Kidney (tissue), 14 donors: ENCODE results near the gene POU2F2. TPM values are rescaled to one million over a fixed set of nuclear protein-coding genes. Genes with fewer than 3 reads are reported as not detected.

Source experiments
- DNase-seq, 5 donors: peaks; one replicate each; pipeline ENCODE4 v3.0.0-alpha.2; 2013 to 2020
- FAIRE-seq: peaks from 2 replicates; lab custom pipeline; 2012; peaks lifted over from hg19 to GRCh38; lab: Jason Lieb, UNC
- H3K27ac ChIP-seq, 2 donors: one replicate each; pipeline ENCODE4 v1.7.0; 2013; ENCODE audit warnings: low read depth in 2 of 2, low read length in 2 of 2, inconsistent platforms in 1 of 2
- H3K27me3 ChIP-seq: one replicate; pipeline ENCODE4 v1.7.1; 2013; ENCODE audit warnings: low read length, inconsistent platforms; ENCODE audit not compliant: control insufficient read depth, insufficient read depth
- H3K36me3 ChIP-seq, 3 donors: one replicate each; pipeline versions ENCODE4 v1.7.0 to v1.7.1; 2013; ENCODE audit warnings: low read length in 3 of 3, control low read depth in 1 of 3, inconsistent platforms in 1 of 3; ENCODE audit not compliant: insufficient read depth in 3 of 3, control insufficient read depth in 2 of 3
- H3K4me1 ChIP-seq, 3 donors: one replicate each; pipeline versions ENCODE4 v1.7.0 to v1.7.1; 2013; ENCODE audit warnings: low read length in 3 of 3, inconsistent platforms in 1 of 3, low read depth in 1 of 3; ENCODE audit not compliant: control insufficient read depth in 2 of 3, insufficient read depth in 2 of 3
- H3K4me3 ChIP-seq, 3 donors: one replicate each; pipeline versions ENCODE4 v1.7.0 to v1.8.1; 2013; ENCODE audit warnings: low read length in 3 of 3, control low read depth in 1 of 3, inconsistent platforms in 1 of 3
- H3K9ac ChIP-seq, 3 donors: one replicate each; pipeline versions ENCODE4 v1.7.0 to v1.7.1; 2013; ENCODE audit warnings: low read length in 3 of 3, control low read depth in 1 of 3, inconsistent platforms in 1 of 3
- H3K9me3 ChIP-seq, 3 donors: one replicate each; pipeline versions ENCODE4 v1.7.0 to v1.7.1; 2013; ENCODE audit warnings: low read length in 3 of 3, control low read depth in 1 of 3, inconsistent platforms in 1 of 3; ENCODE audit not compliant: control insufficient read depth in 2 of 3, insufficient read depth in 1 of 3
- CTCF ChIP-seq: IDR thresholded peaks from 3 replicates; pipeline ENCODE4 v1.5.1; 2012; ENCODE audit warnings: mild to moderate bottlenecking, moderate library complexity, borderline replicate concordance; ENCODE audit not compliant: insufficient read depth; ENCODE audit errors: extremely low read depth
- intact Hi-C: fragments of 100-400 bp; cut with DNase I; formaldehyde crosslinking; loops from one replicate; pipeline ENCODE4 v1.11.1; 2022
- polyA plus RNA-seq: library from polyadenylated mRNA; stranded (reverse); fragments of 350-450 nt; fragmentation: Illumina TruSeq; extraction: RNeasy Lipid Tissue Mini Kit (QIAGEN cat#74804); gene quantifications from one replicate; pipeline ENCODE4 v1.2.3, GENCODE V29; 2014; ENCODE audit warnings: low read depth, low replicate concordance; ENCODE audit not compliant: insufficient read depth
- total RNA-seq: library from RNA; stranded (reverse); fragmentation: NEBNext Ultra II Directional; extraction: Animal tissue kit (Norgen Biotek cat#: 25700); gene quantifications from one replicate; pipeline ENCODE4 v1.2.1, GENCODE V29; 2021
- donor health status: control.
- donor health status: control.
- donor health status: control.
- donor health status: control.
- donor health status: control.
- donor health status: DM: yes; HTN: yes; CAD: no.
- donor health status: Normal renal cell carcinoma (clear cell type).

POU2F2 gene
- total and polyA plus RNA-seq, 2 donors from 2014 or later = 1.3 to 9.8 TPM

GRCh38 chr19:42117076-42117475 lies 15.2 kb downstream of the POU2F2 start:
- Histone ChIP-seq H3K9ac (no peak overlapping the region), H3K9me3 (no peaks in the 10 kb centered on the region), H3K4me1 (peaks cover 0 to 3% (median 0%) of the 10 kb centered on the region in 3 donors), H3K36me3 (no peaks in the 10 kb centered on the region), H3K27ac (no peak overlapping the region), H3K27me3 (no peaks in the 10 kb centered on the region), H3K4me3 (no peak overlapping the region)
- DNase-seq (no peak), FAIRE-seq (no peak)
- intact Hi-C loops = no loop called here
- TF ChIP-seq CTCF = no peak

- Histone ChIP-seq H3K4me1 (peaks cover 0 to 3% (median 0%) of the 10 kb centered on the region in 3 donors), H3K27ac (no peak overlapping the region), H3K36me3 (no peaks in the 10 kb centered on the region), H3K4me3 (no peak overlapping the region), H3K9ac (no peak overlapping the region), H3K27me3 (no peaks in the 10 kb centered on the region), H3K9me3 (no peaks in the 10 kb centered on the region)
- FAIRE-seq (no peak), DNase-seq (no peak)
- intact Hi-C loops = no loop called here
- TF ChIP-seq CTCF = no peak
Observed at GRCh38 chr19:42116308-42117075, 15.8 kb downstream of the POU2F2 start.

- intact Hi-C loops = no loop called here
- no peak overlapping the region for H3K27ac ChIP-seq
- no peak overlapping the region for H3K9ac ChIP-seq
- H3K9me3 ChIP-seq = no peaks in the 10 kb centered on the region
- H3K27me3 ChIP-seq = no peaks in the 10 kb centered on the region
- H3K4me1 ChIP-seq = peaks cover 0 to 3% (median 0%) of the 10 kb centered on the region in 3 donors
- no peak for DNase-seq
- H3K36me3 ChIP-seq = no peaks in the 10 kb centered on the region
- H3K4me3 ChIP-seq = no peak overlapping the region
- TF ChIP-seq CTCF = no peak
- no peak for FAIRE-seq
Observed at GRCh38 chr19:42115705-42116104, 16.5 kb downstream of the POU2F2 start.
